Measurements from ENCODE around the gene KDM4C. TPM values are rescaled to one million over a fixed set of nuclear protein-coding genes. Genes with fewer than 3 reads are reported as not detected.

KDM4C gene
- total RNA-seq, 2 donors from 2014 or later = 12.8 to 31.5 TPM

DNA sequence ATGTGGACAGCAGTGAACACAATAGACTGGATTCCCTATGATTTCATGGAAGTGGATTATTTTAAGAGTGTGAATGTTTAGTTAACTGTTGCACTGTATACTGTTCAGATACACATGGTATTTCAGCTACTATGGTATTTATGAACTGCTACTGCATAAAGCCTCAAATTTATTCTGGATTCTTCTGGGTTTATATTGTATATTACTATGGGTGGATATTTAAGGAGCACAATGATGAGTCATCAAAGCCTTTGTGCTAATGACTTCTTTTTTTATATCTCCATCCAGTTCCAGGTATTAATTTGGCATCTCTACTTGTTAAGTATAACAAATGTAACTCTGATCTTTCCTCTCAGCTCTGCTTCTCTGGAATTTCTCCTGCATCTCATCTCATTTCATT, 6.8 kb downstream of the KDM4C start:
- H3K36me3 ChIP-seq (ENCODE audit: control insufficient read depth, insufficient read depth, low read length) = no peaks in the 10 kb centered on the region
- DNase-seq = no peak
- peaks cover 28% of the 10 kb centered on the region for H3K4me1 Mint-ChIP-seq
- H3K27me3 Mint-ChIP-seq (ENCODE audit: insufficient read depth) = no peaks in the 10 kb centered on the region
- H3K27me3 ChIP-seq (ENCODE audit: control insufficient read depth, insufficient read depth, low read length, poor library complexity, severe bottlenecking) = no peaks in the 10 kb centered on the region
- H3K36me3 Mint-ChIP-seq (ENCODE audit: low read depth) = peaks cover 4% of the 10 kb centered on the region
- peaks cover 8% of the 10 kb centered on the region for H3K9me3 Mint-ChIP-seq
- H3K27ac ChIP-seq (ENCODE audit: low read depth, low read length) = no peak overlapping the region
- peak overlapping the region; percentile 10 for H3K4me3 ChIP-seq (ENCODE audit: low read length)
- H3K4me3 Mint-ChIP-seq = no peak overlapping the region
- TF ChIP-seq CTCF (conservative IDR thresholded peaks at IDR 0.05) = no peak
- H3K9ac ChIP-seq (ENCODE audit: extremely low read depth, low read length, poor library complexity, severe bottlenecking) = no peak overlapping the region
- H3K27ac Mint-ChIP-seq = peak overlapping the region; percentile 1
- H3K9me3 ChIP-seq (ENCODE audit: control insufficient read depth, low read length) = peaks cover 5% of the 10 kb centered on the region
- H3K4me1 ChIP-seq (ENCODE audit: control insufficient read depth, insufficient read depth, low read length) = peaks cover 8% of the 10 kb centered on the region

DNA sequence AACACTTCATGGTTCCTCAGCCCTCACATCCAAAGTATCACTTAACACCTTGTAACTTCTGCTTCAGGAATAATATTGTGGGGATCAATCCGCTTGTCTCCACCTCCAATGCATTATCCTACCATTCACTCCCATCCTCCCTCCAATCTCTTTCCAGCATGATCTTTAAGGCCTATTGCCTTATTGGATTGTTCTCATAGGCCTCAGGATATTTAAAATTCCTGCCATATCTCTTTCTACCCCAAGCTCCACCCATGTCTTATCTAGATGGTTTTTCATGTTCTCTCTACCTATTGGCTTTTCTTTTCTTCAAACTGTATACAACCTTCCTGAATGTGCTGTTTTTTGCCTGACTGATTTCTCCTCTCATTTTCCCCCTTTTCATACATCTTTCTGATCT, 7.2 kb downstream of the KDM4C start:
- H3K27ac Mint-ChIP-seq = peak overlapping the region; percentile 1
- H3K4me3 ChIP-seq (ENCODE audit: low read length) = peak overlapping the region; percentile 3
- no peak overlapping the region for H3K27ac ChIP-seq (ENCODE audit: low read depth, low read length)
- WGBS, 2 experiments (ENCODE audit: insufficient coverage in 1 of 2, insufficient read length in 1 of 2) = 86 to 90% methylated on average over 1 of the region's 1 CpG
- H3K9ac ChIP-seq (ENCODE audit: extremely low read depth, low read length, poor library complexity, severe bottlenecking) = no peak overlapping the region
- H3K4me1 Mint-ChIP-seq = peaks cover 28% of the 10 kb centered on the region
- H3K36me3 Mint-ChIP-seq (ENCODE audit: low read depth) = peaks cover 4% of the 10 kb centered on the region
- peaks cover 8% of the 10 kb centered on the region for H3K9me3 Mint-ChIP-seq
- peaks cover 8% of the 10 kb centered on the region for H3K4me1 ChIP-seq (ENCODE audit: control insufficient read depth, insufficient read depth, low read length)
- DNase-seq = peak; percentile 13
- no peak for TF ChIP-seq CTCF (conservative IDR thresholded peaks at IDR 0.05)
- no peaks in the 10 kb centered on the region for H3K36me3 ChIP-seq (ENCODE audit: control insufficient read depth, insufficient read depth, low read length)
- H3K27me3 Mint-ChIP-seq (ENCODE audit: insufficient read depth) = no peaks in the 10 kb centered on the region
- peaks cover 5% of the 10 kb centered on the region for H3K9me3 ChIP-seq (ENCODE audit: control insufficient read depth, low read length)
- no peak overlapping the region for H3K4me3 Mint-ChIP-seq
- H3K27me3 ChIP-seq (ENCODE audit: control insufficient read depth, insufficient read depth, low read length, poor library complexity, severe bottlenecking) = no peaks in the 10 kb centered on the region

DNA sequence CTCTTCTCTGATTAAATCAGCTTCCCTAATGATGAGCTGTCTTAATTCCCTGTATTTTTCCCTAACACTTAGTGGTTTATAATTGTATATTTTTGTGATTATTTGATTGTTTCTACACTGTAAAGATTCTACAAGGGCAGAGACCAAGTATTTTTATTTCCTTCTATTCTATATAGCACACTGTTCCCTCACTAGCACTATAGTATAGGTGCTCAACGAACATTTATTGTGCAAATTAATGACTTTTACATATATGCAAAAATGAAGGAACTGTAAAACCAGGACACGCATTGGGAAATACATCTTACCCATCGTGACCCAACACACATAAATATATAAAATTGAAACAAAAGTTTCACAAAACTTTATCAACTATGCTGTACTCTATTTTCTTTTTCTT, 7.6 kb downstream of the KDM4C start:
- no peak overlapping the region for H3K4me3 Mint-ChIP-seq
- Histone ChIP-seq H3K4me3 (ENCODE audit: low read length) (peak overlapping the region; percentile 3), H3K27ac (ENCODE audit: low read depth, low read length) (no peak overlapping the region), H3K9ac (ENCODE audit: extremely low read depth, low read length, poor library complexity, severe bottlenecking) (no peak overlapping the region), H3K4me1 (ENCODE audit: control insufficient read depth, insufficient read depth, low read length) (peaks cover 8% of the 10 kb centered on the region), H3K27me3 (ENCODE audit: control insufficient read depth, insufficient read depth, low read length, poor library complexity, severe bottlenecking) (no peaks in the 10 kb centered on the region), H3K36me3 (ENCODE audit: control insufficient read depth, insufficient read depth, low read length) (no peaks in the 10 kb centered on the region), H3K9me3 (ENCODE audit: control insufficient read depth, low read length) (peaks cover 5% of the 10 kb centered on the region)
- TF ChIP-seq CTCF (conservative IDR thresholded peaks at IDR 0.05) = no peak
- DNase-seq = no peak
- peaks cover 27% of the 10 kb centered on the region for H3K4me1 Mint-ChIP-seq
- no peaks in the 10 kb centered on the region for H3K27me3 Mint-ChIP-seq (ENCODE audit: insufficient read depth)
- 54 to 80% methylated on average over 2 to 3 of the region's 3 CpGs for WGBS, 2 experiments (ENCODE audit: insufficient coverage in 1 of 2, insufficient read length in 1 of 2)
- peak overlapping the region; percentile 1 for H3K27ac Mint-ChIP-seq
- peaks cover 8% of the 10 kb centered on the region for H3K9me3 Mint-ChIP-seq
- peaks cover 4% of the 10 kb centered on the region for H3K36me3 Mint-ChIP-seq (ENCODE audit: low read depth)

Data from endodermal cell (in vitro differentiated cells).